Measurements from ENCODE around the gene RSPO3. TPM values are rescaled to one million over a fixed set of nuclear protein-coding genes. Genes with fewer than 3 reads are reported as not detected.
A peak's percentile ranks its signal among the peaks of the same experiment; 100 is the strongest.

The RSPO3 gene, protein sequence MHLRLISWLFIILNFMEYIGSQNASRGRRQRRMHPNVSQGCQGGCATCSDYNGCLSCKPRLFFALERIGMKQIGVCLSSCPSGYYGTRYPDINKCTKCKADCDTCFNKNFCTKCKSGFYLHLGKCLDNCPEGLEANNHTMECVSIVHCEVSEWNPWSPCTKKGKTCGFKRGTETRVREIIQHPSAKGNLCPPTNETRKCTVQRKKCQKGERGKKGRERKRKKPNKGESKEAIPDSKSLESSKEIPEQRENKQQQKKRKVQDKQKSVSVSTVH
- total RNA-seq (not detected), polyA plus RNA-seq (not detected)

DNA sequence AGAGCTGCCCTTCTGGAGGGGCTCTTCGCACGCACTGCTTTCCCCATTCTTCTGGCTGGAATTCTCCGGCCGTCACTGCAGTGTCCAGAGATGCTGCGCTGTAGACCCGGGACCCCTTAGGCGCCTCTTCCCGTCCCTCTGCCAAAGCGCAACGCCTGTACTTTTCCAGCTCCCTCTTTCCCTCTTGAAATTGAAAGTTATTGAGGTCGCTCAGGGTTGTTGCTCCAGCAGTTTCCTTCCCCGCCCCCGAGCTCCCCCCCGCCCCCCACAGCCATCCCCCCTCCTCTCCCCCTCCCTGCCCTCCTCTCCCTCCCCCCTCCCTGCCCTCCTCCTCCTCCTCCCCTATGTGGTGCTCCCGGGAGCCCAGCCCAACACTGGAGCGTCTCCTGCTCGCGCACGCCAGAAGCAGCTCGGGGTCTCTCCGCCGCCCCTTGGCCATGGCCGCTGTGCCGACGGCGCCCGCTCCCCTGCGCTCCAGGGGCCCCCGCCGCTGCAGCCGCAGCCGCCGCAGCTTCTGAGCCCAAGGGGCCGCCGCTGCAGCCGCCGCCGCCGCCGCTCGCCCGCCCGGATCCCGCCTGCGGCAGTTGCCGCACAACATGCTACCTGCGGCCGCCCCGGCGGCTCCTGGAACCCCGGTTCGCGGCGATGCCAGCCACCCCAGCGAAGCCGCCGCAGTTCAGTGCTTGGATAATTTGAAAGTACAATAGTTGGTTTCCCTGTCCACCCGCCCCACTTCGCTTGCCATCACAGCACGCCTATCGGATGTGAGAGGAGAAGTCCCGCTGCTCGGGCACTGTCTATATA, at the start of gene RSPO3:
Gene RSPO3, plus strand, starts transcription at position 374 of the 804 bp plus-strand sequence. CDS start 522 bp downstream, outside the sequence.
- no peaks in the 10 kb centered on the region for H3K4me1 ChIP-seq (ENCODE audit: insufficient read depth, low read length)
- H3K27ac Mint-ChIP-seq, result no peak within 1 kb of the TSS
- CTCF ChIA-PET, result no interaction called here
- no peak for DNase-seq
- H3K4me3 ChIP-seq (ENCODE audit: low read length), result no peak within 1 kb of the TSS
- H3K36me3 Mint-ChIP-seq, result no peaks in the 10 kb centered on the region
- H3K36me3 ChIP-seq (ENCODE audit: insufficient read depth, low read length), result no peaks in the 10 kb centered on the region
- H3K9me3 ChIP-seq (ENCODE audit: low read length), result no peaks in the 10 kb centered on the region
- peaks cover 11% of the 10 kb centered on the region for H3K27me3 ChIP-seq (ENCODE audit: insufficient read depth, low read length, poor library complexity, severe bottlenecking)
- H3K27ac ChIP-seq (ENCODE audit: low read depth, low read length), result no peak within 1 kb of the TSS
- peaks cover 35 to 77% of the 10 kb centered on the region in 2 donors for H3K27me3 Mint-ChIP-seq
- H3K4me1 Mint-ChIP-seq, result peaks cover 19 to 35% (median 25%) of the 10 kb centered on the region in 3 donors
- no peaks in the 10 kb centered on the region for H3K9me3 Mint-ChIP-seq
- POLR2A ChIA-PET, result no interaction called here
- peak within 1 kb of the TSS; percentile 33 to 80 (median 74) for H3K4me3 Mint-ChIP-seq

DNA sequence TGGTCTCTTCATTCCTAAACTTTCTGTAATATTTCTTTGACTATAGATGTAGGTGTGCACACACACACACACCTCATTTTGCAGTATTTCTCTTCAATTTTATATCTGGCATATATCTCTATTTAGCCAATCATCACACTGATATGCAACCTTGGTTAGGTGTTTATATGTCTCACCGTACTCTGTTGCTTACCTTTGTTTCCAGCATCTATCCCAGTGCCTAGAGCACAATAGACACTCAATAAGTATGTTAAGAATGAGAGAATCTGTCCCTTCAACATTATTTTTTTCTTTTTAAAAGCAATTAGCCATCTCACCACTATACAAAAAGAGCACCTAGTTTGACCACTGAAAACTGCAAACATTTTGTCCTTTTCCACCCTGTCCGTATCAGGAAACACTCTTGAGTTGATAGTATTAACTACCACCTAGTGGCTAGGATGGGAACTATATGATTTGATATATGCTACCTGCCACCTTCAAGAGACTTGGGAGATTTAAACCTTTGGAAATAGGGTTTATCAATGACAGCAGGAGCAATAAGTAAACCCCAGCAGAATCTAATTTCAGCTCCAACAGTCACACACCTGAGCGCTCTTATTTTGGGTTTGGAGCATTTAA, 48.7 kb upstream of the RSPO3 start:
- Mint-ChIP-seq H3K9me3 (no peaks in the 10 kb centered on the region), H3K4me1 (no peaks in the 10 kb centered on the region), H3K27me3 (peaks cover 0 to 8% of the 10 kb centered on the region in 2 donors), H3K36me3 (no peaks in the 10 kb centered on the region), H3K27ac (no peak overlapping the region), H3K4me3 (no peak overlapping the region)
- H3K9me3 ChIP-seq (ENCODE audit: low read length), result no peaks in the 10 kb centered on the region
- no peak overlapping the region for H3K27ac ChIP-seq (ENCODE audit: low read depth, low read length)
- CTCF ChIA-PET, result no interaction called here
- DNase-seq, result no peak
- no peaks in the 10 kb centered on the region for H3K27me3 ChIP-seq (ENCODE audit: insufficient read depth, low read length, poor library complexity, severe bottlenecking)
- H3K4me3 ChIP-seq (ENCODE audit: low read length), result no peak overlapping the region
- no peaks in the 10 kb centered on the region for H3K4me1 ChIP-seq (ENCODE audit: insufficient read depth, low read length)
- POLR2A ChIA-PET, result no interaction called here
- no peaks in the 10 kb centered on the region for H3K36me3 ChIP-seq (ENCODE audit: insufficient read depth, low read length)

DNA sequence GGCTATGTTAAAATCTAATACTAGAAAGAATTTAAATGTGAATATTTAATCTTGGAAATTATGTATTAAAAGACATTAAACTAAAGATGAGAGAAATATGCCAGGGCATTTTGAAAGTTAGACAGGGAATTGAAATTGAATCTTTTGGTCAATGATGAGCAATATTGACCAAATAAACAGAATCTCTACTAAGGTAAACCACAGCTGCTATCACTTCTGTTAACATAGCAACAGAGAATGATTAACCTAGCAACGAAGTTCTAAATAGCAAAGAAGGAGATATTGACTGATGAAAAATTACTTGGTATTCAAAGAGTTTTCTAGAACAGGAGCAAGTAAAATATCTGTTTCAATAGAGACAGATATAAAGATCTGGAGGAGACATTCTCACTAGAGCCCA, 45.2 kb upstream of the RSPO3 start:
- Mint-ChIP-seq H3K27ac (no peak overlapping the region), H3K27me3 (peaks cover 0 to 4% of the 10 kb centered on the region in 2 donors), H3K9me3 (no peaks in the 10 kb centered on the region), H3K4me1 (no peaks in the 10 kb centered on the region), H3K36me3 (no peaks in the 10 kb centered on the region), H3K4me3 (no peak overlapping the region)
- Histone ChIP-seq H3K9me3 (ENCODE audit: low read length) (no peaks in the 10 kb centered on the region), H3K27me3 (ENCODE audit: insufficient read depth, low read length, poor library complexity, severe bottlenecking) (no peaks in the 10 kb centered on the region), H3K27ac (ENCODE audit: low read depth, low read length) (no peak overlapping the region), H3K36me3 (ENCODE audit: insufficient read depth, low read length) (no peaks in the 10 kb centered on the region), H3K4me3 (ENCODE audit: low read length) (no peak overlapping the region), H3K4me1 (ENCODE audit: insufficient read depth, low read length) (no peaks in the 10 kb centered on the region)
- no peak for DNase-seq
- ChIA-PET POLR2A (no interaction called here), CTCF (no interaction called here)

DNA sequence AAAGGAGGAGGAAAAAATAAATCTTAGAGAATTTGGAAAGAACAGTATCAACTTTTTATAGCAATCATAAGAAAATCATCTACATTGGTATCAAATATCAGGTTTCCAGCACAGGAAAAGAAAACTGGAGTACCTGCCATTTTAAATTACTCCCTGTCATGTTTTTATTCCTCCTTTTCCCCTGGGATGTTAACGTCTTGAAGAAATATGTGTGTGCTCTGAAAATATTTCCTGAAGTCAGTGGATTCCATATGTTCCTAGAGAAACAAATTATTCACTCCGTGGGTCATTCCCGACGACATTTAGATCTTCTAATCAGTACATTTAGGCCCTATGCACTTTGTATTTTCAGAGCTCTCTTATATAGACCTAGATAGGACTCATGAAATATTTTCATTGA, 42.0 kb upstream of the RSPO3 start:
- Mint-ChIP-seq H3K27ac (no peak overlapping the region), H3K9me3 (peaks cover 0 to 6% (median 0%) of the 10 kb centered on the region in 5 donors), H3K27me3 (peaks cover 4 to 7% of the 10 kb centered on the region in 2 donors), H3K36me3 (no peaks in the 10 kb centered on the region), H3K4me1 (no peaks in the 10 kb centered on the region), H3K4me3 (no peak overlapping the region)
- H3K4me1 ChIP-seq (ENCODE audit: insufficient read depth, low read length), result no peaks in the 10 kb centered on the region
- ChIA-PET POLR2A (no interaction called here), CTCF (no interaction called here)
- no peaks in the 10 kb centered on the region for H3K36me3 ChIP-seq (ENCODE audit: insufficient read depth, low read length)
- DNase-seq, result no peak
- no peak overlapping the region for H3K27ac ChIP-seq (ENCODE audit: low read depth, low read length)
- H3K27me3 ChIP-seq (ENCODE audit: insufficient read depth, low read length, poor library complexity, severe bottlenecking), result no peaks in the 10 kb centered on the region
- H3K9me3 ChIP-seq (ENCODE audit: low read length), result no peaks in the 10 kb centered on the region
- H3K4me3 ChIP-seq (ENCODE audit: low read length), result no peak overlapping the region

DNA sequence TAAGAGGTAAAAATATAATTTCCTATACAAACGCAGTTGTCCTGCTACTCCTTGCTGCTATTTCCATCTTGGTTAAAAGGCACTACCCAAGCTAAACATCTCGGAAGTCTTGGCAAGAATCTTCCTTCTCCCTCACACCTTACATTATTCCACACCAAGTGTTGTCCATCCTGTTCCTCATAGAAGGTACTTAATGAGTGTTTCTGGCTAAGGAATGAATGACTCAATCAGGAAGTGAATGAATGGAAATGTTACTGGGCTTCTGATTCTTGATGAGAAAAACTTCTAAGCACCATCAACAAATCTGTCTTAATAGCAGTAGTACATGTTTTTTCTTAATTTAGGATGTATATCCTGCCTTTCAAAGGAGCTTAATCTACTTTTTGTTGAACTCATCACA, 40.6 kb upstream of the RSPO3 start:
- no peaks in the 10 kb centered on the region for H3K36me3 Mint-ChIP-seq
- CTCF ChIA-PET, result no interaction called here
- H3K27ac Mint-ChIP-seq, result no peak overlapping the region
- no peaks in the 10 kb centered on the region for H3K36me3 ChIP-seq (ENCODE audit: insufficient read depth, low read length)
- no peaks in the 10 kb centered on the region for H3K4me1 Mint-ChIP-seq
- no peak overlapping the region for H3K4me3 Mint-ChIP-seq
- H3K27ac ChIP-seq (ENCODE audit: low read depth, low read length), result no peak overlapping the region
- H3K27me3 ChIP-seq (ENCODE audit: insufficient read depth, low read length, poor library complexity, severe bottlenecking), result no peaks in the 10 kb centered on the region
- H3K9me3 ChIP-seq (ENCODE audit: low read length), result no peaks in the 10 kb centered on the region
- DNase-seq, result no peak
- peaks cover 0 to 6% (median 0%) of the 10 kb centered on the region in 5 donors for H3K9me3 Mint-ChIP-seq
- POLR2A ChIA-PET, result no interaction called here
- H3K27me3 Mint-ChIP-seq, result peaks cover 0 to 7% of the 10 kb centered on the region in 2 donors
- H3K4me1 ChIP-seq (ENCODE audit: insufficient read depth, low read length), result no peaks in the 10 kb centered on the region
- no peak overlapping the region for H3K4me3 ChIP-seq (ENCODE audit: low read length)

DNA sequence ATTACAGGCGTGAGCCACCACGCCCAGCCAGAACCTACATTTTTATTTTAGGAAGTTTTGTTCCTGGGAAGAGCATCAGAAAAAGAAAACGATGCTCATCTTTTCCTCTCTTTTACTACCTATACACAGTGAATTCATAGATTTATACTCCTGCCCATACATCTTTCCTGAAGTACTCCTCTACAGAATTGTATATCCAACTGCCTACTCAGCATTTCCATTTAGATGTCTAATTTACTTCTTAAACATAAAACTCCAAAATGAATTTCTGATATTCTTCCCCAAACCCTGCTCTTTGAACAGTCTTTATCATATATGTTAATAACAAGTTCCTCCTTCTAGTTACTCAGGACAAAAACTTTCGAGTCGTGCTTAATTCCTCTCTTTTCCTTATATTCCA, 39.8 kb upstream of the RSPO3 start:
- Histone ChIP-seq H3K9me3 (ENCODE audit: low read length) (no peaks in the 10 kb centered on the region), H3K27ac (ENCODE audit: low read depth, low read length) (no peak overlapping the region), H3K27me3 (ENCODE audit: insufficient read depth, low read length, poor library complexity, severe bottlenecking) (no peaks in the 10 kb centered on the region), H3K4me3 (ENCODE audit: low read length) (no peak overlapping the region), H3K36me3 (ENCODE audit: insufficient read depth, low read length) (no peaks in the 10 kb centered on the region), H3K4me1 (ENCODE audit: insufficient read depth, low read length) (no peaks in the 10 kb centered on the region)
- POLR2A ChIA-PET, result no interaction called here
- Mint-ChIP-seq H3K4me3 (no peak overlapping the region), H3K9me3 (peaks cover 0 to 6% (median 0%) of the 10 kb centered on the region in 5 donors), H3K36me3 (no peaks in the 10 kb centered on the region), H3K27me3 (peaks cover 0 to 7% of the 10 kb centered on the region in 2 donors), H3K27ac (no peak overlapping the region), H3K4me1 (no peaks in the 10 kb centered on the region)
- no peak for DNase-seq
- CTCF ChIA-PET, result no interaction called here

DNA sequence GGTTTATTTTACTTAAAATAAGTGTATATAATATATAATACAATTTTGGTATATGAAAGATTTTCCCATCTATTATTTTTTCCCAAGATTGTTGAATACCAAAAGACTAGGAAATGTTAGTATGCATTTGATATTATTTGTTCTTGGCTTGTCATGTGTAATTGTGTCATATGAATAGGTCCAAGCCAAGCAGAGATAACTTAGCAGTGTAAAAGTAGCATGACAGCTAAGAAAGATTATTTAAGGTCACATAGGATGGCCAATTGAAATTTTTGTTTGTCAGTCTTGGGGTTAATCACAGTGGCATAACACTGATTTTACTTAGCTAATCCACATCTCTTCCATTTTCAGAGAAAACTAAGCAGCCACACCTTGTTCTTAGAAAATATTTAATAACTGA, 38.8 kb upstream of the RSPO3 start:
- no peak overlapping the region for H3K4me3 ChIP-seq (ENCODE audit: low read length)
- no peaks in the 10 kb centered on the region for H3K9me3 ChIP-seq (ENCODE audit: low read length)
- H3K9me3 Mint-ChIP-seq, result peaks cover 0 to 6% (median 0%) of the 10 kb centered on the region in 5 donors
- POLR2A ChIA-PET, result no interaction called here
- no peaks in the 10 kb centered on the region for H3K27me3 ChIP-seq (ENCODE audit: insufficient read depth, low read length, poor library complexity, severe bottlenecking)
- no peaks in the 10 kb centered on the region for H3K4me1 Mint-ChIP-seq
- H3K4me3 Mint-ChIP-seq, result no peak overlapping the region
- no peaks in the 10 kb centered on the region for H3K36me3 Mint-ChIP-seq
- CTCF ChIA-PET, result no interaction called here
- no peak overlapping the region for H3K27ac ChIP-seq (ENCODE audit: low read depth, low read length)
- no peaks in the 10 kb centered on the region for H3K36me3 ChIP-seq (ENCODE audit: insufficient read depth, low read length)
- peaks cover 0 to 7% of the 10 kb centered on the region in 2 donors for H3K27me3 Mint-ChIP-seq
- no peaks in the 10 kb centered on the region for H3K4me1 ChIP-seq (ENCODE audit: insufficient read depth, low read length)
- no peak overlapping the region for H3K27ac Mint-ChIP-seq
- no peak for DNase-seq

DNA sequence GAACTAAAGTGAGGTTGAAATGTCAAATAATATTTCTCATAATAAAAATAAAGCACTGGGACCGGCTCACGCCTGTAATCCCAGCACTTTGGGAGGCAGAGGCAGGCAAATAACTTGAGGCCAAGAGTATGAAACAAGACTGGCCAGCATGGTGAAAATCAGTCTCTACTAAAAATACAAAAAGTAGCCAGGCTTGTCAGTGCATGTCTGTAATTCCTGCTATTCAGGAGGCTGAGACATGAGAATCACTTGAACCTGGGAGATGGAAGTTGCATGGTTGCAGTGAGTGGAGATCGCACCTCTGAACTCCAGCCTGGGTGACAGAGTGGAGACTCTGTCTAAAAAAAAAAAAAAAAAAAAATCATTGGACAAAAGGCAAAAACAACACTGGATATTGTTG, 38.4 kb upstream of the RSPO3 start:
- no peaks in the 10 kb centered on the region for H3K27me3 ChIP-seq (ENCODE audit: insufficient read depth, low read length, poor library complexity, severe bottlenecking)
- no peaks in the 10 kb centered on the region for H3K36me3 ChIP-seq (ENCODE audit: insufficient read depth, low read length)
- no peak overlapping the region for H3K27ac Mint-ChIP-seq
- H3K4me3 Mint-ChIP-seq, result no peak overlapping the region
- CTCF ChIA-PET, result no interaction called here
- no peaks in the 10 kb centered on the region for H3K9me3 ChIP-seq (ENCODE audit: low read length)
- peaks cover 0 to 6% (median 0%) of the 10 kb centered on the region in 5 donors for H3K9me3 Mint-ChIP-seq
- POLR2A ChIA-PET, result no interaction called here
- no peaks in the 10 kb centered on the region for H3K4me1 ChIP-seq (ENCODE audit: insufficient read depth, low read length)
- no peak overlapping the region for H3K27ac ChIP-seq (ENCODE audit: low read depth, low read length)
- H3K27me3 Mint-ChIP-seq, result peaks cover 0 to 7% of the 10 kb centered on the region in 2 donors
- H3K4me1 Mint-ChIP-seq, result no peaks in the 10 kb centered on the region
- H3K4me3 ChIP-seq (ENCODE audit: low read length), result no peak overlapping the region
- no peak for DNase-seq
- no peaks in the 10 kb centered on the region for H3K36me3 Mint-ChIP-seq

All from CD8-positive, alpha-beta memory T cell (primary cell).